A673 (cell line): ENCODE data around the gene DEAF1.

Experiments
- EZH2 ChIP-seq: fragments of 200-600 bp; sonication (generic); IDR thresholded peaks from 2 replicates; pipeline ENCODE4 v1.6.1; 2017; ENCODE audit warnings: borderline replicate concordance, low read depth, mild to moderate bottlenecking, mixed read lengths, antibody characterized with exemption, low read length; ENCODE audit not compliant: poor library complexity, severe bottlenecking
- TF ChIP-seq, protein P1 (sequence below): fragments of 300-800, 200-600 bp; sonication (generic); conservative IDR thresholded peaks from 2 replicates; pipeline ENCODE4 v1.5.1; 2017; ENCODE audit warnings: low read depth, mild to moderate bottlenecking, antibody characterized with exemption, low read length, moderate library complexity, mixed read lengths

DNA sequence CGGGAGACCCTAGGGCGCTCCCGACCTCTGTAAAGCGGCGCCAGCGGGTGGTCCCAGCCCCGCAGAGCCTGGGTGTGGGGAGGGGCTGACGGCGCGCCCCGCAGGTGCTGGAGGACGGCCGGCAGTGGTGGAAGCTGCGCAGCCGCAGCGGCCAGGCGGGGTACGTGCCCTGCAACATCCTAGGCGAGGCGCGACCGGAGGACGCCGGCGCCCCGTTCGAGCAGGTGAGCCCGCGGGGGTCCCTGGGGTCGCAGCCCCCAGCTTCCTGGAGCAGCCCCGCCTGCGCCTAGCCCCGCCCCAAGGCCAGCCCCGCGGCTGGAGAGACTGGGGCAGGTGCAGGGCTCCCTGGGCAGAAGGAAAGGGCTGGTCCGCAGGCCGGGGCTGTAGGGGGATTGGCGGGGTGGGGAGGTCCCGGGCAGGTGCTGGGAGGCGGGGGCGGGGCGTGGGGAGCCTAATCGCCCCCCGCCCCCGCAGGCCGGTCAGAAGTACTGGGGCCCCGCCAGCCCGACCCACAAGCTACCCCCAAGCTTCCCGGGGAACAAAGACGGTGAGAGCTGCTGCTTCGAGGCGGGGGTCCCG, 30.7 kb upstream of the DEAF1 start:
- no peak for TF ChIP-seq EZH2
- TF ChIP-seq, protein P1, sequence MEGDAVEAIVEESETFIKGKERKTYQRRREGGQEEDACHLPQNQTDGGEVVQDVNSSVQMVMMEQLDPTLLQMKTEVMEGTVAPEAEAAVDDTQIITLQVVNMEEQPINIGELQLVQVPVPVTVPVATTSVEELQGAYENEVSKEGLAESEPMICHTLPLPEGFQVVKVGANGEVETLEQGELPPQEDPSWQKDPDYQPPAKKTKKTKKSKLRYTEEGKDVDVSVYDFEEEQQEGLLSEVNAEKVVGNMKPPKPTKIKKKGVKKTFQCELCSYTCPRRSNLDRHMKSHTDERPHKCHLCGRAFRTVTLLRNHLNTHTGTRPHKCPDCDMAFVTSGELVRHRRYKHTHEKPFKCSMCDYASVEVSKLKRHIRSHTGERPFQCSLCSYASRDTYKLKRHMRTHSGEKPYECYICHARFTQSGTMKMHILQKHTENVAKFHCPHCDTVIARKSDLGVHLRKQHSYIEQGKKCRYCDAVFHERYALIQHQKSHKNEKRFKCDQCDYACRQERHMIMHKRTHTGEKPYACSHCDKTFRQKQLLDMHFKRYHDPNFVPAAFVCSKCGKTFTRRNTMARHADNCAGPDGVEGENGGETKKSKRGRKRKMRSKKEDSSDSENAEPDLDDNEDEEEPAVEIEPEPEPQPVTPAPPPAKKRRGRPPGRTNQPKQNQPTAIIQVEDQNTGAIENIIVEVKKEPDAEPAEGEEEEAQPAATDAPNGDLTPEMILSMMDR, result no peak
